Endothelial cell (in vitro differentiated cells): ENCODE data around the gene IFRD2. TPM values are rescaled to one million over a fixed set of nuclear protein-coding genes. Genes with fewer than 3 reads are reported as not detected.

Experiments used
- DNase-seq: peaks from one replicate; pipeline ENCODE4 v3.0.0; 2021; ENCODE audit warnings: low spot score
- H3K27ac Mint-ChIP-seq: one replicate; pipeline ENCODE4 v1.8.0; 2021; ENCODE audit warnings: mixed read lengths, inconsistent platforms; ENCODE audit not compliant: unreplicated experiment
- H3K27me3 Mint-ChIP-seq: one replicate; pipeline ENCODE4 v1.8.0; 2021; ENCODE audit warnings: mild to moderate bottlenecking, moderate library complexity, mixed read lengths, inconsistent platforms; ENCODE audit not compliant: unreplicated experiment
- H3K36me3 Mint-ChIP-seq: one replicate; pipeline ENCODE4 v1.8.0; 2021; ENCODE audit warnings: mild to moderate bottlenecking, low read depth, mixed read lengths, inconsistent platforms; ENCODE audit not compliant: unreplicated experiment
- H3K4me1 Mint-ChIP-seq: one replicate; pipeline ENCODE4 v1.8.0; 2021; ENCODE audit warnings: mild to moderate bottlenecking, mixed read lengths, inconsistent platforms; ENCODE audit not compliant: unreplicated experiment
- H3K4me3 Mint-ChIP-seq: one replicate; pipeline ENCODE4 v1.8.0; 2021; ENCODE audit warnings: mild to moderate bottlenecking, mixed read lengths, inconsistent platforms; ENCODE audit not compliant: unreplicated experiment
- H3K9me3 Mint-ChIP-seq: one replicate; pipeline ENCODE4 v1.8.0; 2021; ENCODE audit warnings: mixed read lengths, inconsistent platforms; ENCODE audit not compliant: unreplicated experiment
- total RNA-seq: library from RNA; stranded (reverse); fragmentation: NEBNext Ultra II Directional; extraction: Animal tissue kit (Norgen Biotek cat#: 25700); gene quantifications from one replicate; pipeline ENCODE4 v1.2.1, GENCODE V29; 2021; ENCODE audit not compliant: unreplicated experiment
- TF ChIP-seq, protein P1 (sequence below): fragments of 200-600 bp; sonication (generic); IDR thresholded peaks from one replicate; pipeline ENCODE4 v1.5.0; 2021; ENCODE audit warnings: antibody characterized with exemption; ENCODE audit not compliant: unreplicated experiment

The IFRD2 gene
- total RNA-seq, 1 donor from 2014 or later, result 43.2 TPM

GRCh38 chr3:50324351-50325112, 32.3 kb upstream of the IFRD2 start:
- peaks cover 17% of the 10 kb centered on the region for H3K36me3 Mint-ChIP-seq
- peaks cover 43% of the 10 kb centered on the region for H3K4me1 Mint-ChIP-seq
- H3K9me3 Mint-ChIP-seq, result no peaks in the 10 kb centered on the region
- H3K27ac Mint-ChIP-seq, result peak overlapping the region; percentile 97
- TF ChIP-seq, protein P1, sequence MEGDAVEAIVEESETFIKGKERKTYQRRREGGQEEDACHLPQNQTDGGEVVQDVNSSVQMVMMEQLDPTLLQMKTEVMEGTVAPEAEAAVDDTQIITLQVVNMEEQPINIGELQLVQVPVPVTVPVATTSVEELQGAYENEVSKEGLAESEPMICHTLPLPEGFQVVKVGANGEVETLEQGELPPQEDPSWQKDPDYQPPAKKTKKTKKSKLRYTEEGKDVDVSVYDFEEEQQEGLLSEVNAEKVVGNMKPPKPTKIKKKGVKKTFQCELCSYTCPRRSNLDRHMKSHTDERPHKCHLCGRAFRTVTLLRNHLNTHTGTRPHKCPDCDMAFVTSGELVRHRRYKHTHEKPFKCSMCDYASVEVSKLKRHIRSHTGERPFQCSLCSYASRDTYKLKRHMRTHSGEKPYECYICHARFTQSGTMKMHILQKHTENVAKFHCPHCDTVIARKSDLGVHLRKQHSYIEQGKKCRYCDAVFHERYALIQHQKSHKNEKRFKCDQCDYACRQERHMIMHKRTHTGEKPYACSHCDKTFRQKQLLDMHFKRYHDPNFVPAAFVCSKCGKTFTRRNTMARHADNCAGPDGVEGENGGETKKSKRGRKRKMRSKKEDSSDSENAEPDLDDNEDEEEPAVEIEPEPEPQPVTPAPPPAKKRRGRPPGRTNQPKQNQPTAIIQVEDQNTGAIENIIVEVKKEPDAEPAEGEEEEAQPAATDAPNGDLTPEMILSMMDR, result peak; percentile 86
- H3K27me3 Mint-ChIP-seq, result peaks cover 18% of the 10 kb centered on the region
- peak overlapping the region; percentile 92 for H3K4me3 Mint-ChIP-seq
- DNase-seq, result peak; percentile 90

GRCh38 chr3:50323614-50324199, 31.5 kb upstream of the IFRD2 start:
- DNase-seq, result peak; percentile 70
- peaks cover 25% of the 10 kb centered on the region for H3K36me3 Mint-ChIP-seq
- peak overlapping the region; percentile 97 for H3K27ac Mint-ChIP-seq
- peaks cover 24% of the 10 kb centered on the region for H3K27me3 Mint-ChIP-seq
- H3K4me1 Mint-ChIP-seq, result peaks cover 51% of the 10 kb centered on the region
- H3K9me3 Mint-ChIP-seq, result no peaks in the 10 kb centered on the region
- TF ChIP-seq, protein P1, result no peak
- peak overlapping the region; percentile 92 for H3K4me3 Mint-ChIP-seq

DNA sequence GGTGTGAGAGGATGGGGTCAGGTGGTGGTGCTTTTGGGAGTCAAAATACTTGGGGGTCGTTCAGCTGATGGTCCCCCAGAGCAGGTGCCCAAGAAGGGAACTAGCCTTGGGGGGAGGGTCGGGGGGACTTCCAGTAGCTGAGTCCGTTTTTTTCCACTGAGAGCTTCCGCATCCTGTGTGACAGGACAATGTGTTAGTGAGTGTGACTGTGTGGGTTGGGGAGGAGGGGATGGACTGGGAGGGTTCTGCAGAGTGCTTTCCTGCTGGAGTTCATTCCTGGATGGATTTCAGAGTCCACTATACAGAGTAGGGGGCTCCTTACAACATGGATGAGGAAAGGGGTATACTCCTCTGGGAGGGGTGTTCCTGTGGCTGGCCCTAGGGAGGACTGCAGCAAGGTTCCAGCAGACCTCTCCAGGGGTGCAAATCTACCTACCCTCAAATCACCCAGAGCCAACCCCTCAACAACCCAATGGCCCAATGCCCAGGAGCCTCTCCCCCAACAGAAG, 30.9 kb upstream of the IFRD2 start:
- H3K4me3 Mint-ChIP-seq, result peak overlapping the region; percentile 92
- peak; percentile 63 for DNase-seq
- peaks cover 53% of the 10 kb centered on the region for H3K4me1 Mint-ChIP-seq
- no peaks in the 10 kb centered on the region for H3K9me3 Mint-ChIP-seq
- peaks cover 29% of the 10 kb centered on the region for H3K36me3 Mint-ChIP-seq
- peaks cover 25% of the 10 kb centered on the region for H3K27me3 Mint-ChIP-seq
- TF ChIP-seq, protein P1, result no peak
- peak overlapping the region; percentile 97 for H3K27ac Mint-ChIP-seq

- TF ChIP-seq, protein P1, result no peak
- H3K9me3 Mint-ChIP-seq, result no peaks in the 10 kb centered on the region
- H3K4me1 Mint-ChIP-seq, result peaks cover 53% of the 10 kb centered on the region
- H3K27ac Mint-ChIP-seq, result peak within 1 kb of the TSS; percentile 97
- peak; percentile 58 for DNase-seq
- peak within 1 kb of the TSS; percentile 92 for H3K4me3 Mint-ChIP-seq
- H3K27me3 Mint-ChIP-seq, result peaks cover 25% of the 10 kb centered on the region
- peaks cover 29% of the 10 kb centered on the region for H3K36me3 Mint-ChIP-seq
Measured at GRCh38 chr3:50322386-50323091, 30.3 kb upstream of the IFRD2 start, which contains the start of gene HYAL2. Gene HYAL2, minus strand, starts transcription at chr3:50322745. Its CDS starts 2,256 bp downstream, at chr3:50320489.
